ENCODE data around the gene REPS1. TPM values are rescaled to one million over a fixed set of nuclear protein-coding genes. Genes with fewer than 3 reads are reported as not detected.
A peak's percentile ranks its signal among the peaks of the same experiment; 100 is the strongest.
"Not testable (repeated sequence)": the region's sequence is repeated elsewhere in the genome, so short reads cannot be mapped to it uniquely, and the experiment has no call there.

The REPS1 gene
- total and polyA plus RNA-seq, 7 experiments from 2014 or later: 24.7 to 74.6 (median 65.4) TPM

- no peak overlapping the region for H3K27ac Mint-ChIP-seq
Measured at GRCh38 chr6:138997136-138997535, 9.1 kb upstream of the REPS1 start.

GRCh38 chr6:138996524-138996923 is 8.5 kb upstream of the REPS1 start:
- H3K9me3 Mint-ChIP-seq: peaks cover 0 to 3% (median 0%) of the 10 kb centered on the region in 11 donors
- no peak overlapping the region for H3K4me3 Mint-ChIP-seq
- H3K27ac Mint-ChIP-seq: no peak overlapping the region
- no peaks in the 10 kb centered on the region for H3K9me3 ChIP-seq (ENCODE audit: control insufficient read depth in 2 of 3, low read length in 3 of 3)
- H3K27ac ChIP-seq (ENCODE audit: low read depth, low read length): no peak overlapping the region
- intact Hi-C loops (cut with micrococcal nuclease): no loop called here
- ChIA-PET CTCF (interaction anchor here (0.6 kb wide), 1 partner anchor 89 kb away, joined by 3 read pairs; no protein-coding TSS in a partner anchor), POLR2A (no interaction called here)
- DNase-seq (no peak), ATAC-seq (no peak)
- peaks cover 0 to 3% (median 0%) of the 10 kb centered on the region in 7 donors for H3K4me1 Mint-ChIP-seq
- H3K27me3 Mint-ChIP-seq: peaks cover 0 to 5% (median 2%) of the 10 kb centered on the region in 5 donors
- H3K4me3 ChIP-seq (ENCODE audit: low read length): no peak overlapping the region
- H3K36me3 ChIP-seq (ENCODE audit: control insufficient read depth in 2 of 3, insufficient read depth in 3 of 3, low read length in 3 of 3): no peaks in the 10 kb centered on the region
- no peaks in the 10 kb centered on the region for H3K36me3 Mint-ChIP-seq
- no peaks in the 10 kb centered on the region for H3K27me3 ChIP-seq (ENCODE audit: control insufficient read depth in 2 of 2, insufficient read depth in 2 of 2, low read length in 2 of 2)
- H3K4me1 ChIP-seq (ENCODE audit: control insufficient read depth in 2 of 2, insufficient read depth in 2 of 2, low read length in 2 of 2): no peaks in the 10 kb centered on the region

More at GRCh38 chr6:138997136-138997535, 9.1 kb upstream of the REPS1 start:
- ATAC-seq (no peak), DNase-seq (no peak)
- H3K9me3 Mint-ChIP-seq: peaks cover 0 to 3% (median 0%) of the 10 kb centered on the region in 11 donors
- peaks cover 0 to 7% (median 2%) of the 10 kb centered on the region in 5 donors for H3K27me3 Mint-ChIP-seq
- H3K4me1 Mint-ChIP-seq: peaks cover 0 to 3% (median 0%) of the 10 kb centered on the region in 7 donors
- H3K4me3 Mint-ChIP-seq: no peak overlapping the region
- CTCF ChIA-PET: no interaction called here
- Histone ChIP-seq H3K27me3 (ENCODE audit: control insufficient read depth in 2 of 2, insufficient read depth in 2 of 2, low read length in 2 of 2) (no peaks in the 10 kb centered on the region), H3K9me3 (ENCODE audit: control insufficient read depth in 2 of 3, low read length in 3 of 3) (no peaks in the 10 kb centered on the region), H3K27ac (ENCODE audit: low read depth, low read length) (no peak overlapping the region), H3K36me3 (ENCODE audit: control insufficient read depth in 2 of 3, insufficient read depth in 3 of 3, low read length in 3 of 3) (no peaks in the 10 kb centered on the region), H3K4me3 (ENCODE audit: low read length) (no peak overlapping the region), H3K4me1 (ENCODE audit: control insufficient read depth in 2 of 2, insufficient read depth in 2 of 2, low read length in 2 of 2) (no peaks in the 10 kb centered on the region)
- intact Hi-C loops (cut with micrococcal nuclease): no loop called here
- no peaks in the 10 kb centered on the region for H3K36me3 Mint-ChIP-seq
- POLR2A ChIA-PET: no interaction called here

GRCh38 chr6:138993410-138993809 is 5.4 kb upstream of the REPS1 start:
- CTCF ChIA-PET; H3K9me3 ChIP-seq (ENCODE audit: control insufficient read depth in 2 of 3, low read length in 3 of 3); H3K27ac Mint-ChIP-seq; H3K9me3 Mint-ChIP-seq; H3K36me3 ChIP-seq (ENCODE audit: control insufficient read depth in 2 of 3, insufficient read depth in 3 of 3, low read length in 3 of 3); H3K4me3 ChIP-seq (ENCODE audit: low read length); H3K4me3 Mint-ChIP-seq; DNase-seq; H3K4me1 ChIP-seq (ENCODE audit: control insufficient read depth in 2 of 2, insufficient read depth in 2 of 2, low read length in 2 of 2); ATAC-seq; H3K27me3 ChIP-seq (ENCODE audit: control insufficient read depth in 2 of 2, insufficient read depth in 2 of 2, low read length in 2 of 2); H3K27me3 Mint-ChIP-seq; POLR2A ChIA-PET; H3K36me3 Mint-ChIP-seq; intact Hi-C loops (cut with micrococcal nuclease); H3K27ac ChIP-seq (ENCODE audit: low read depth, low read length): not testable (repeated sequence)
- H3K4me1 Mint-ChIP-seq: peaks cover 0 to 12% (median 9%) of the 10 kb centered on the region in 7 donors

- DNase-seq; H3K4me3 ChIP-seq (ENCODE audit: low read length); H3K36me3 Mint-ChIP-seq; H3K27ac ChIP-seq (ENCODE audit: low read depth, low read length); CTCF ChIA-PET; H3K36me3 ChIP-seq (ENCODE audit: control insufficient read depth in 2 of 3, insufficient read depth in 3 of 3, low read length in 3 of 3); H3K4me1 ChIP-seq (ENCODE audit: control insufficient read depth in 2 of 2, insufficient read depth in 2 of 2, low read length in 2 of 2); POLR2A ChIA-PET; ATAC-seq; H3K4me3 Mint-ChIP-seq; H3K27me3 Mint-ChIP-seq; H3K9me3 Mint-ChIP-seq; intact Hi-C loops (cut with micrococcal nuclease); H3K9me3 ChIP-seq (ENCODE audit: control insufficient read depth in 2 of 3, low read length in 3 of 3); H3K27me3 ChIP-seq (ENCODE audit: control insufficient read depth in 2 of 2, insufficient read depth in 2 of 2, low read length in 2 of 2): not testable (repeated sequence)
- peak overlapping the region in 1 of 9 donors; percentile 51 for H3K27ac Mint-ChIP-seq
- H3K4me1 Mint-ChIP-seq: peaks cover 0 to 13% (median 11%) of the 10 kb centered on the region in 7 donors
Measured at GRCh38 chr6:138992965-138993364, 4.9 kb upstream of the REPS1 start.

GRCh38 chr6:138991206-138991605 is 3.2 kb upstream of the REPS1 start:
- Mint-ChIP-seq H3K4me1 (peaks cover 7 to 18% (median 12%) of the 10 kb centered on the region in 7 donors), H3K27ac (no peak overlapping the region), H3K36me3 (no peaks in the 10 kb centered on the region), H3K9me3 (peaks cover 0 to 3% (median 0%) of the 10 kb centered on the region in 11 donors), H3K27me3 (peaks cover 0 to 5% (median 0%) of the 10 kb centered on the region in 5 donors), H3K4me3 (no peak overlapping the region)
- DNase-seq (no peak), ATAC-seq (no peak)
- ChIA-PET CTCF (interaction anchor here (0.5 kb wide), 1 partner anchor 82 kb away, joined by 3 read pairs; no protein-coding TSS in a partner anchor), POLR2A (interaction anchor here (0.8 kb wide), 1 partner anchor 1667 kb away, joined by 4 read pairs; no protein-coding TSS in a partner anchor)
- Histone ChIP-seq H3K36me3 (ENCODE audit: control insufficient read depth in 2 of 3, insufficient read depth in 3 of 3, low read length in 3 of 3) (peaks cover 0 to 7% (median 0%) of the 10 kb centered on the region in 3 experiments), H3K9me3 (ENCODE audit: control insufficient read depth in 2 of 3, low read length in 3 of 3) (no peaks in the 10 kb centered on the region), H3K27me3 (ENCODE audit: control insufficient read depth in 2 of 2, insufficient read depth in 2 of 2, low read length in 2 of 2) (no peaks in the 10 kb centered on the region), H3K4me1 (ENCODE audit: control insufficient read depth in 2 of 2, insufficient read depth in 2 of 2, low read length in 2 of 2) (peaks cover 12 to 14% of the 10 kb centered on the region in 2 donors), H3K27ac (ENCODE audit: low read depth, low read length) (no peak overlapping the region), H3K4me3 (ENCODE audit: low read length) (no peak overlapping the region)
- intact Hi-C loops (cut with micrococcal nuclease): no loop called here

GRCh38 chr6:138989098-138989983 is 1.3 kb upstream of the REPS1 start:
- Mint-ChIP-seq H3K27me3 (peaks cover 0 to 5% (median 0%) of the 10 kb centered on the region in 5 donors), H3K4me3 (peak overlapping the region in 7 of 10 donors; percentile 22 to 94 (median 80)), H3K27ac (peak overlapping the region in 7 of 9 donors; percentile 21 to 96 (median 85)), H3K4me1 (peaks cover 7 to 24% (median 13%) of the 10 kb centered on the region in 7 donors), H3K9me3 (peaks cover 0 to 2% (median 0%) of the 10 kb centered on the region in 11 donors), H3K36me3 (no peaks in the 10 kb centered on the region)
- H3K36me3 ChIP-seq (ENCODE audit: control insufficient read depth in 2 of 3, insufficient read depth in 3 of 3, low read length in 3 of 3): peaks cover 0 to 7% (median 0%) of the 10 kb centered on the region in 3 experiments
- peaks cover 28 to 29% of the 10 kb centered on the region in 2 donors for H3K4me1 ChIP-seq (ENCODE audit: control insufficient read depth in 2 of 2, insufficient read depth in 2 of 2, low read length in 2 of 2)
- no peaks in the 10 kb centered on the region for H3K9me3 ChIP-seq (ENCODE audit: control insufficient read depth in 2 of 3, low read length in 3 of 3)
- DNase-seq: no peak
- POLR2A ChIA-PET: interaction anchor here (0.5 to 4.3 kb wide), 16 partner anchors 8 to 385 kb away, joined by 3 to 34 read pairs (median 3); partner anchors contain the start of gene CITED2
- ATAC-seq: no peak
- no peak overlapping the region for H3K4me3 ChIP-seq (ENCODE audit: low read length)
- CTCF ChIA-PET: interaction anchor here (0.5 to 5.6 kb wide), 7 partner anchors 42 to 394 kb away, joined by 3 to 27 read pairs (median 3); no protein-coding TSS in a partner anchor
- intact Hi-C loops (cut with micrococcal nuclease): loop anchor here (2.0 to 5.0 kb wide), 4 partner anchors 42 to 385 kb away; partner anchors contain the start of gene CITED2 (in 1 of the 2)
- H3K27me3 ChIP-seq (ENCODE audit: control insufficient read depth in 2 of 2, insufficient read depth in 2 of 2, low read length in 2 of 2): no peaks in the 10 kb centered on the region
- peak overlapping the region; percentile 89 for H3K27ac ChIP-seq (ENCODE audit: low read depth, low read length)

All from naive thymus-derived CD4-positive, alpha-beta T cell (primary cell).